B cell (primary cell): ENCODE data around the gene CDKAL1.

Experiments
- EZH2 ChIP-seq: IDR thresholded peaks from 2 replicates; pipeline ENCODE4 v1.6.1; 2012; ENCODE audit warnings: borderline replicate concordance, low read depth, mild to moderate bottlenecking, moderate library complexity, low read length; ENCODE audit not compliant: insufficient read depth, poor library complexity, severe bottlenecking
- TF ChIP-seq, protein P1 (sequence below): fragments of 200-600 bp; IDR thresholded peaks from one replicate; pipeline ENCODE4 v1.8.0; 2022; ENCODE audit warnings: antibody characterized with exemption, mild to moderate bottlenecking

GRCh38 chr6:20996099-20996498, 461.8 kb downstream of the CDKAL1 start:
- TF ChIP-seq, protein P1, sequence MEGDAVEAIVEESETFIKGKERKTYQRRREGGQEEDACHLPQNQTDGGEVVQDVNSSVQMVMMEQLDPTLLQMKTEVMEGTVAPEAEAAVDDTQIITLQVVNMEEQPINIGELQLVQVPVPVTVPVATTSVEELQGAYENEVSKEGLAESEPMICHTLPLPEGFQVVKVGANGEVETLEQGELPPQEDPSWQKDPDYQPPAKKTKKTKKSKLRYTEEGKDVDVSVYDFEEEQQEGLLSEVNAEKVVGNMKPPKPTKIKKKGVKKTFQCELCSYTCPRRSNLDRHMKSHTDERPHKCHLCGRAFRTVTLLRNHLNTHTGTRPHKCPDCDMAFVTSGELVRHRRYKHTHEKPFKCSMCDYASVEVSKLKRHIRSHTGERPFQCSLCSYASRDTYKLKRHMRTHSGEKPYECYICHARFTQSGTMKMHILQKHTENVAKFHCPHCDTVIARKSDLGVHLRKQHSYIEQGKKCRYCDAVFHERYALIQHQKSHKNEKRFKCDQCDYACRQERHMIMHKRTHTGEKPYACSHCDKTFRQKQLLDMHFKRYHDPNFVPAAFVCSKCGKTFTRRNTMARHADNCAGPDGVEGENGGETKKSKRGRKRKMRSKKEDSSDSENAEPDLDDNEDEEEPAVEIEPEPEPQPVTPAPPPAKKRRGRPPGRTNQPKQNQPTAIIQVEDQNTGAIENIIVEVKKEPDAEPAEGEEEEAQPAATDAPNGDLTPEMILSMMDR: no peak
- TF ChIP-seq EZH2: no peak
